CD14-positive monocyte (primary cell): ENCODE data around the gene GNRH2. TPM values are rescaled to one million over a fixed set of nuclear protein-coding genes. Genes with fewer than 3 reads are reported as not detected.

ENCODE experiments used
- DNase-seq, 3 donors: peaks; one replicate each; pipeline ENCODE4 v3.0.0-alpha.2; 2011 to 2022
- H2AFZ ChIP-seq: 2 replicates; pipeline ENCODE4 v1.6.0; 2012; ENCODE audit warnings: mild to moderate bottlenecking, low read depth, low read length, inconsistent platforms; ENCODE audit not compliant: insufficient read depth, poor library complexity, severe bottlenecking
- H3K27ac ChIP-seq, 2 donors: 1 replicate in 1 of 2; 2 replicates in 1 of 2; pipeline ENCODE4 v1.5.1; 2012 to 2013; ENCODE audit warnings: low read length in 2 of 2, control low read depth in 1 of 2, inconsistent platforms in 1 of 2, low read depth in 1 of 2, mild to moderate bottlenecking in 1 of 2
- H3K27me3 ChIP-seq, 2 donors: one replicate each; pipeline versions ENCODE4 v1.6.0 to v1.6.1; 2011 to 2013; ENCODE audit warnings: low read length in 2 of 2; ENCODE audit not compliant: control insufficient read depth in 2 of 2, insufficient read depth in 2 of 2
- H3K36me3 ChIP-seq, 2 donors: replicated peaks in 1 of 2; 1 replicate in 1 of 2; 2 replicates in 1 of 2; pipeline versions ENCODE4 v1.5.1 to v1.6.1; 2012 to 2013; ENCODE audit warnings: low read length in 2 of 2, control low read depth in 1 of 2, inconsistent platforms in 1 of 2, mild to moderate bottlenecking in 1 of 2; ENCODE audit not compliant: insufficient read depth in 2 of 2, control insufficient read depth in 1 of 2
- H3K4me1 ChIP-seq, 2 donors: 1 replicate in 1 of 2; 2 replicates in 1 of 2; pipeline versions ENCODE4 v1.5.1 to v1.6.1; 2012 to 2013; ENCODE audit warnings: low read length in 2 of 2, control low read depth in 1 of 2, inconsistent platforms in 1 of 2, mild to moderate bottlenecking in 1 of 2, moderate library complexity in 1 of 2; ENCODE audit not compliant: insufficient read depth in 2 of 2, control insufficient read depth in 1 of 2
- H3K4me2 ChIP-seq: replicated peaks from 2 replicates; pipeline ENCODE3; 2012; ENCODE audit warnings: low read length, moderate library complexity, mild to moderate bottlenecking; ENCODE audit not compliant: poor library complexity, severe bottlenecking; ENCODE audit errors: extremely low read depth
- H3K4me3 ChIP-seq, 3 experiments: fragments of 200-600 bp in 1 of 3; sonication (generic) in 1 of 3; replicated peaks in 1 of 3; 1 replicate in 2 of 3; 2 replicates in 1 of 3; pipeline ENCODE4 v1.5.1; 2011 to 2013; ENCODE audit warnings: low read length in 3 of 3, mild to moderate bottlenecking in 3 of 3, control low read depth in 2 of 3, low read depth in 2 of 3, inconsistent platforms in 1 of 3, moderate library complexity in 1 of 3
- H3K79me2 ChIP-seq: 2 replicates; pipeline ENCODE4 v1.6.0; 2012; ENCODE audit warnings: mild to moderate bottlenecking, control low read depth, inconsistent platforms, low read length, moderate library complexity; ENCODE audit not compliant: insufficient read depth
- H3K9ac ChIP-seq: 2 replicates; pipeline ENCODE4 v1.6.0; 2017; ENCODE audit warnings: low read length, mild to moderate bottlenecking; ENCODE audit not compliant: insufficient read depth, poor library complexity, severe bottlenecking
- H3K9me3 ChIP-seq, 2 donors: replicated peaks in 1 of 2; 1 replicate in 1 of 2; 2 replicates in 1 of 2; pipeline versions ENCODE4 v1.5.1 to v1.6.1; 2012 to 2013; ENCODE audit warnings: low read length in 2 of 2, control low read depth in 1 of 2; ENCODE audit not compliant: control insufficient read depth in 1 of 2, insufficient read depth in 1 of 2
- H4K20me1 ChIP-seq: 2 replicates; pipeline ENCODE4 v1.6.0; 2012; ENCODE audit warnings: mild to moderate bottlenecking, low read length, control low read depth, moderate library complexity; ENCODE audit not compliant: insufficient read depth
- H3K27ac Mint-ChIP-seq, 7 donors: one replicate each; pipeline ENCODE4 v1.8.0; 2020; ENCODE audit warnings: mild to moderate bottlenecking in 7 of 7, mixed read lengths in 7 of 7, moderate library complexity in 6 of 7, inconsistent platforms in 2 of 7
- H3K27me3 Mint-ChIP-seq, 3 donors: one replicate each; pipeline ENCODE4 v1.8.0; 2021 to 2022; ENCODE audit warnings: low read depth in 3 of 3, mild to moderate bottlenecking in 3 of 3, mixed read lengths in 3 of 3, moderate library complexity in 3 of 3, inconsistent platforms in 1 of 3
- H3K36me3 Mint-ChIP-seq, 2 donors: one replicate each; pipeline ENCODE4 v1.8.0; 2020; ENCODE audit warnings: mixed read lengths in 2 of 2, inconsistent platforms in 1 of 2, mild to moderate bottlenecking in 1 of 2
- H3K4me1 Mint-ChIP-seq: one replicate; pipeline ENCODE4 v1.8.0; 2020; ENCODE audit warnings: mild to moderate bottlenecking, mixed read lengths
- H3K4me3 Mint-ChIP-seq, 2 donors: one replicate each; pipeline ENCODE4 v1.8.0; 2020; ENCODE audit warnings: mild to moderate bottlenecking in 2 of 2, mixed read lengths in 2 of 2, moderate library complexity in 1 of 2
- H3K9me3 Mint-ChIP-seq, 7 donors: one replicate each; pipeline ENCODE4 v1.8.0; 2020 to 2022; ENCODE audit warnings: mixed read lengths in 7 of 7, mild to moderate bottlenecking in 6 of 7, moderate library complexity in 6 of 7, inconsistent platforms in 2 of 7
- CTCF ChIP-seq: fragments of 200-600 bp; IDR thresholded peaks from one replicate; pipeline ENCODE4 v1.8.0; 2022; ENCODE audit warnings: antibody characterized with exemption, mild to moderate bottlenecking
- WGBS: methylation state at CpG from one replicate; pipeline ENCODE4 v1.1.5; 2013; ENCODE audit warnings: missing lambda C conversion rate; ENCODE audit not compliant: insufficient coverage; 5-methylcytosine and 5-hydroxymethylcytosine counted together
- intact Hi-C, 2 donors: fragments of 100-400 bp; cut with micrococcal nuclease; formaldehyde crosslinking; loops; one replicate each; pipeline versions ENCODE4 v1.15.0 to v1.15.1; 2023
- polyA plus RNA-seq, 3 donors: library from polyadenylated mRNA; depleted of rRNA in 1 of 3; unstranded in 2 of 3; stranded (reverse) in 1 of 3; fragments of 300-500 nt in 2 of 3; fragments of >200 nt in 1 of 3; fragmentation: Illumina TruSeq in 2 of 3; gene quantifications; 1 replicate in 2 of 3; 2 replicates in 1 of 3; pipeline ENCODE4 v1.2.3, GENCODE V29; 2012 to 2021

GNRH2 gene
- polyA plus RNA-seq, 3 donors: not detected

- H3K9me3 Mint-ChIP-seq: no peaks in the 10 kb centered on the region
- peaks cover 0 to 3% (median 2%) of the 10 kb centered on the region in 3 donors for H3K27me3 Mint-ChIP-seq
- Histone ChIP-seq H4K20me1 (no peaks in the 10 kb centered on the region), H3K9ac (no peak overlapping the region), H3K79me2 (no peaks in the 10 kb centered on the region), H3K4me2 (no peak overlapping the region), H3K27ac (no peak overlapping the region), H3K4me3 (no peak overlapping the region), H3K36me3 (peaks cover 22 to 68% of the 10 kb centered on the region in 2 donors), H3K4me1 (no peaks in the 10 kb centered on the region), H3K27me3 (no peaks in the 10 kb centered on the region), H3K9me3 (no peaks in the 10 kb centered on the region), H2AFZ (no peak overlapping the region)
- H3K4me1 Mint-ChIP-seq: no peaks in the 10 kb centered on the region
- no peak overlapping the region for H3K27ac Mint-ChIP-seq
- no peak for TF ChIP-seq CTCF
- no peak for DNase-seq
- intact Hi-C loops: loop anchor here in 1 of 2 donors (10.0 kb wide), 2 partner anchors 124 to 314 kb away; partner anchors contain the start of gene PTPRA
- peaks cover 52 to 62% of the 10 kb centered on the region in 2 donors for H3K36me3 Mint-ChIP-seq
- H3K4me3 Mint-ChIP-seq: no peak overlapping the region
Observed at GRCh38 chr20:2998728-2999127, 44.7 kb upstream of the GNRH2 start.

DNA sequence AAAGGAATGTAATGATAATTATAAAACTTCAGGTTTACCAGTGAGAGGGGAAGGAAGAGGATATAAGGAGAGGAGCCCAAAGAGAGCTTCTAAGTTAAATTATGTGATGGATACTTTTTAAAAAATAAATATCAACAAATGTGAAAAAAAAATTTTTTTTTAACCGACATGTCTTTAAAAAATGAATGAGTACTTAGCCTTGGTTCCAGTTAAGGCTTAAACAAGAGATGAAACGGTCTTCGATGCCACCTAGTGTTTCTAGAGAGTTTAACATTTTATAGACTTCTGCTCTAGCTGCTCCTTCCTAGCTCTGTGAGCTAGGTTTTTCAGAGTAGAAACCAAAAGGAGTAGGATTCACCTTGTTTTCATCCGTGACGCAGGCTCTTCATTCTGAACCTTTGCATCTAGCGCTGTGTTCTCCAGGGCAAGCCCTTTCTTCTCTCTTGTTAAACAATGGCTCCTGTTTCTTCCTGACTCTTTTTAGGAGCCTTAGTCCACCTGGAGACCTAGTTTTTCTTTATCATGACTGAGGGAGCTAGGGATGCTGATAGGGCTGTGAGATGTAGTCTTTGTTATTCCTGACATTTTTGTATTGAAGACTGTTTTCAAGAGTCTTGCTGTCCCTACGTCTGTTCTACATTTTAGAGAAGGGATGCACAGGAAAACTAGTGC is 42.4 kb upstream of the GNRH2 start:
- 100% methylated on average over 2 of the region's 7 CpGs for WGBS
- intact Hi-C loops: loop anchor here in 1 of 2 donors (10.0 kb wide), 1 partner anchor 256 kb away; no protein-coding TSS in a partner anchor
- peaks cover 43 to 62% of the 10 kb centered on the region in 2 donors for H3K36me3 Mint-ChIP-seq
- H3K27ac Mint-ChIP-seq: no peak overlapping the region
- Histone ChIP-seq H2AFZ (no peak overlapping the region), H3K79me2 (no peaks in the 10 kb centered on the region), H3K27ac (no peak overlapping the region), H3K4me1 (no peaks in the 10 kb centered on the region), H3K9me3 (no peaks in the 10 kb centered on the region), H3K4me2 (no peak overlapping the region), H3K9ac (no peak overlapping the region), H3K27me3 (no peaks in the 10 kb centered on the region), H4K20me1 (no peaks in the 10 kb centered on the region), H3K4me3 (no peak overlapping the region), H3K36me3 (peaks cover 18 to 62% of the 10 kb centered on the region in 2 donors)
- no peaks in the 10 kb centered on the region for H3K9me3 Mint-ChIP-seq
- H3K4me1 Mint-ChIP-seq: no peaks in the 10 kb centered on the region
- peak; percentile 17 to 50 (median 32) for DNase-seq
- TF ChIP-seq CTCF: peak; percentile 69
- H3K4me3 Mint-ChIP-seq: no peak overlapping the region
- peaks cover 0 to 3% (median 2%) of the 10 kb centered on the region in 3 donors for H3K27me3 Mint-ChIP-seq
